Kasumi-1 (cell line): ENCODE data around the gene AKAP10.
A peak's percentile ranks its signal among the peaks of the same experiment; 100 is the strongest.
"Not testable (repeated sequence)": the region's sequence is repeated elsewhere in the genome, so short reads cannot be mapped to it uniquely, and the experiment has no call there.

Experiments
- DNase-seq, 2 experiments: peaks; one replicate each; lab custom pipeline; 2025; lab: John Stamatoyannopoulos, UW

AKAP10 gene

GRCh38 chr17:19867329-19868078 lies 110.1 kb downstream of the AKAP10 start, which contains the start of gene ULK2:
ULK2 (minus strand) TSS chr17:19867936; CDS start chr17:19867417, 519 bp downstream.
- no peak for DNase-seq

DNA sequence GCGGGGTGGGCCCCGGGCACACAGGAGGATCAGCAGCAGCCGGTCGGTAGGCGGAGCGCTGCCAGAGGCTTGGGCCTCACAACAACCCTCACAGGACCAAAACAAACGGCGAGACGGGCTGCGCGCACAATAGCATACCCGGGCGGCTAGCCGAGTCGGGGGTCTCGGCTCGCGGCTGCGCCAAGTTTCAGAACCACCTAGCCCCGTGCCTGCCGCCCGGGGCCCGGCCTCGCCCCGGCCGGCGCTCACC lies 110.6 kb downstream of the AKAP10 start:
- DNase-seq, result peak in 1 of 2 experiments; percentile 0

DNA sequence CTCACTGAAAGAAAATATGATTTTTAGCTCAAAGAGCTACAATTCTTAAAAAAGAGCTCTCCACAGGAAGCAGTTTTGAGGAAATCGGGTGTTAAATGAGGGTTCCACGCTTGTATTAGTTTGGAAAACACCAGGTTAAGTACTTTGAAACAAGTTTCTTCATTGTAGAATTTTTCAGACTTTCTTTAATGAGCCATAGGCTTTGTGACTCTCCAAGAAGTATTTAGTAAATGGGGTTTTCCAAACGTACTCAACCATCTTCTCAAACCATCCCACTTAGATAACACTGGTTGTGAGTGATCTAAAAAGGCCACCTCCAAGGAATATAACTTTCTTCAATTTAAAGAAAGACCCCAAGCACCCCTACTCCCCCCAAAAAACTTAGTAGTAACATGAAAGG lies 112.6 kb downstream of the AKAP10 start:
- DNase-seq, result no peak

DNA sequence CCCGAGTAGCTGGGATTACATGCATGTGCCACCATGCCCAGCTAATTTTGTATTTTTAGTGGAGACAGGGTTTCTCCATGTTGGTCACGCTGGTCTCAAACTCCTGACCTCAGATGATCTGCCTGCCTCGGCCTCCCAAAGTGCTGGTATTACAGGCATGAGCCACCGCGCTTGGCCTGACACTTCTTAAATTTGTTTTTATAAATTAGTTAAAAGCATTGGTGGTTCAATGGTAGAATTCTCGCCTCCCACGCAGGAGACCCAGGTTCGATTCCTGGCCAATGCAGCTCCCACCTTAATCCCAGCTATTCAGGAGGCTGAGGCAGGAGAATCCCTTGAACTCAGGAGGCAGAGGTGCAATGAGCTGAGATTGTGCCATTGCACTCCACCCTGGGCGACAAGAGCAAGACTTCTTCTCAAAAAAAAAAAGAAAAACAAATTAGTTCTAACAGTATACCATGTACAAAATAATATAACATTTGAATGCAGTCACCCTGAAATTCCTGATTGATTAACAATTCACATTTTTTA lies 116.9 kb downstream of the AKAP10 start:
- not testable (repeated sequence) for DNase-seq

DNA sequence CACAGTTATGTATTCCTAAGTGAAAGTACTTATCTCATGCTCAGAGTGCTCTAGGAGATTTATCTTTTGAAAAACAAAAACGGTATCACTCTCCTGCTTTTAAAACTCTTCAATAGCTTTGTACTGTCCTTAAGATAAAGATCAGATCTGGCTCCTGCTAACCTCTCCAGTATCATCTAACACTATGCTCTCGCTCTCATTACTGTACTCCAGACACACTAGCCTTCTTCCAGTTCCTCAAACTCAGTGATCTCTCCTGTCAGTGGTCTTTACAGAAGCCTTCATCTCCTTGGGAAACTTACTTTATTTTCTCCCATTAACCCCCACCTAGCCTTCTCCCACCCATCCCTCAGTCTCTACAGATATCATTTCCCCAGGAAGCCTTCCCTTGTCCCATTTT lies 120.0 kb downstream of the AKAP10 start:
- no peak for DNase-seq
